ENCODE data around the gene SLC35E4.

SLC35E4 gene

DNA sequence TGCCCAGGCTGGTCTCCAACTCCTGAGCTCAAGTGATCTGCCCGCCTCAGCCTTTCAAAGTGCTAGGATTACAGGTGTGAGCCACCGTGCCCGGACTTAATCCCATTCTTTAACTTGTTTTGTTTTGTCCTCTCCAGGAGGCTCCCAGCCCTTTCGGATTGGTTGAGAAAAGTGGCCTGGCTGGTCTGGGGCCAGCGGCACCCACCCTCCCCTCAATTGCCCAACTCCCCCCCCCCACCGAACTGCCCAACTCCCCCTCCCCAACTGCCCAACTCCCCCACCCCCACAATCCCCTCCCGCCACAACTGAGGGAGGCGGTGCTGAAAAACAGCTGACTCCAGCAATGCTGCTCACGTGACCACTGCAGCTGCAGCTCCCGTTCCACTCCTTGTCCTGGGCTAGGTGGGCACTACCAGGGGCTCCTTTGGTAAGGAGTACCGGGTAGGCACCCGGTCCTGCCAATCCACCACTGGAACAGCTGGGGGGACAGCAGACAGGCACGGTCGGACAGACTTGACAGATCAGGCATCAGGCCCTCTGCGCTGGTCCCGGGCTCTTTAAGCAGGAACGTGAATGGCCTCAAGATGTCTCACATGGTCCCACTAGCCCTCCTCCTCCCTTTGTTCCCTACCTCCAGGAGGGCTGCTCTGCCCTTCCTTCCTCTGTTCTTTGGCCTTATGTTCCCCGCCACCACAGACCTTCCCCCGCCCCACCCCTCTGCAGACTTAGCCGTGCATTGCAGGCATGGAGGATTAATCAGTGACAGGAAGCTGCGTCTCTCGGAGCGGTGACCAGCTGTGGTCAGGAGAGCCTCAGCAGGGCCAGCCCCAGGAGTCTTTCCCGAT, 28.9 kb upstream of the SLC35E4 start, which contains the start of gene TCN2:
Gene TCN2, plus strand, starts transcription at position 720 of the 845 bp plus-strand sequence. CDS start 158 bp downstream, outside the sequence.
- Histone ChIP-seq H3K4me3 (peak within 1 kb of the TSS; percentile 78), H3K27ac (peak within 1 kb of the TSS; percentile 31 to 85)
- peak; percentile 81 for DNase-seq (ENCODE audit: low spot score)
- TF ChIP-seq CTCF (IDR thresholded peaks at IDR 0.05) = no peak

DNA sequence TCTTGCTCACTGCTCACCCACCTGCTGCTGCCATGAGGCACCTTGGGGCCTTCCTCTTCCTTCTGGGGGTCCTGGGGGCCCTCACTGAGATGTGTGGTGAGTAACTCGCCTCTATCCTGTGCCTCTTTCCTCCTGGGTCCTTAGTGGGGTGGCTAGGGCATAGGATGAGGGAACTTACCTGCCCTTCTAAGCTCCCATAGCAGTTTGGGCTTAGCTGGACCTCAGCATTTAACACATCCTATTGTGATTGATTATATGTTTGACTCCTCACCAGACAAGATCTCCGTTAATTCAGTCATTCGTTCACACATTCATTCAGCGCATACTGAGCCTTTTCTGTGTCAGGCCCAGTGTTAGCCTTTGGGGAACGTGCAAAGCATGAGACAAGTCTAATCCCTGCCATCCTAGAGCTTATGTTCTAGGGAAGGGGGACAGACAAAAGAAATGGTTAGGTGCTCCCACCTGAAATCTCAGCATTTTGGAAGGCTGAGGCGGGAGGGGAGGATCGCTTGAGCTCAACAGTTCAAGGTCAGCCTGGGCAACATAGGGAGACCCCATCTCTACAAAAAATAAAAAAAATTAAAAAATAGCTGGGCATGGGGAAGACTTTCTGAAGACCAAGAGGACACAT, 28.2 kb upstream of the SLC35E4 start:
- TF ChIP-seq CTCF (IDR thresholded peaks at IDR 0.05) = no peak
- DNase-seq (ENCODE audit: low spot score) = no peak
- H3K27ac ChIP-seq = peak overlapping the region; percentile 31 to 85
- peak overlapping the region; percentile 78 for H3K4me3 ChIP-seq

DNA sequence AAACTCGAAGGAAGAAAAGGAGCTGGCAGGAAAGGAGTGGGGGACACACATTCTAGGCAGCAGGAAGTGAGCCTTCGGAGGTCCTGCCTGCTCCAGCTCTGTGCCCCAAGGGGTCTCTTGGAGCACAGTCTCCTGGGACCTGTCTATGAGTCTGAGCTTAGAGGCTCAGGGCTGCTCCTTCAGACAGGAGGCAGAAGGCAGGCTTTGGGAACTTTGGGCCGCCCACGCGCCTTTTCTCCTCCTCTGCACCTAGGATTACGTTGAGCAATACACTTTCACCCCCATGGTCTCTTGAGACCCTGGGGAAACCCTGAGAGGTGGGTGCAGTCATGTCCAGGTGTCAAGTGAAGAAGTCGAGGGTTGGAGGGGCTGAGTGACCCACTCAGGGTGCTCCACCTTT, 27.6 kb upstream of the SLC35E4 start:
- DNase-seq (ENCODE audit: low spot score) = no peak
- no peak for TF ChIP-seq CTCF (IDR thresholded peaks at IDR 0.05)
- peak overlapping the region in 1 of 2 donors; percentile 67 for H3K27ac ChIP-seq
- peak overlapping the region; percentile 78 for H3K4me3 ChIP-seq

- H3K4me3 ChIP-seq = no peak overlapping the region
Observed at GRCh38 chr22:30609260-30610185, 26.1 kb upstream of the SLC35E4 start.

DNA sequence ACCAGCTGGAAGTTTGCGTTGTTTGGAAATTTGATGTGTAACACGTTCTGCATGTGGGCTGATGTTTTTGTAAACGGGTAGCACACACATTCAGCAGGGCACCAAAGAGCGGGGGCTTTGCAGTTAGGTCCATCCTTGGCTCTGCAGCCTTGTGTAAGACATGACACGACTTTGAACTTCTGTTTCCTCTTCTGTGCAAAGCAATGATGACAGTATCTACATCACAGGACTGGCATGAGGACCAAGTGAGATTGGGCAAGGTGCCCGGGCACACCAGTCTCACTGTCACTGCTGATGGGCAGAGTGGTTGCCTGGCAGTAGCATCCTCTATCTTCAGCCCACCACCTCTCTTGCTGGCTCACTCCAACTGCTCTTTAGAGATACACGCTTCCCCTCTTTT, 25.3 kb upstream of the SLC35E4 start:
- Histone ChIP-seq H3K4me3 (no peak overlapping the region), H3K27ac (peak overlapping the region in 1 of 2 donors; percentile 70)
- DNase-seq (ENCODE audit: low spot score) = no peak
- TF ChIP-seq CTCF (IDR thresholded peaks at IDR 0.05) = no peak

More at GRCh38 chr22:30609260-30610185, 26.1 kb upstream of the SLC35E4 start:
- no peak for TF ChIP-seq CTCF (IDR thresholded peaks at IDR 0.05)
- no peak for DNase-seq (ENCODE audit: low spot score)
- H3K27ac ChIP-seq = peak overlapping the region in 1 of 2 donors; percentile 70

DNA sequence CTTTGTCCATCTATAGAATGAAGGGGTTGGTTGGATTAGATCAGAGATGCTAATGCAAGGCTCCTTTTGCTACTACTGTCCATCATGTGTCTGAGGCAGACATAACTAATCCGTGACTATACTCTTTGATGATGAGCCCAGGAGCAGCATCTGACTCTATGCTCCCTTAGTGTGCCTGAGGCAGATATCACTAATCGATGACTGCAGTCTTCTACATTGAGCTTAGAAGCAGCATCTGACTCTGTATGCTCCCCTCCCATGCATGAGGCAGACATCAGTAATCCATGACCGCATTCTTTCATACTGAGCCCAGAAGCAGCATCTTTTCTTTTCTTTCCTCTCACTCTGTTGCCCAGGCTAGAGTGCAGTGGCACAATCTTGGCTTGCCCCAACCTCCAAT, 24.4 kb upstream of the SLC35E4 start:
- no peak overlapping the region for H3K4me3 ChIP-seq
- no peak for TF ChIP-seq CTCF (IDR thresholded peaks at IDR 0.05)
- no peak overlapping the region for H3K27ac ChIP-seq
- no peak for DNase-seq (ENCODE audit: low spot score)
